ENCODE results near the gene MTIF2.

- TF ChIP-seq EZH2phosphoT487 (IDR thresholded peaks at IDR 0.05; ENCODE audit: insufficient read depth, low read depth) (no peak), EZH2 (IDR thresholded peaks at IDR 0.05; ENCODE audit: insufficient read depth, poor library complexity, severe bottlenecking) (no peak)
Observed at GRCh38 chr2:55223958-55224760, 44.9 kb downstream of the MTIF2 start.
